NCI-H1092 (cell line): ENCODE data around the gene KCTD16.

Experiments used
- DNase-seq: peaks from one replicate; lab custom pipeline; 2025; lab: John Stamatoyannopoulos, UW

KCTD16 gene

GRCh38 chr5:144166696-144167095 is 4.0 kb upstream of the KCTD16 start:
- no peak for DNase-seq

- DNase-seq: no peak
Measured at GRCh38 chr5:144167998-144168397, 2.7 kb upstream of the KCTD16 start.

- DNase-seq: no peak
Measured at GRCh38 chr5:144169904-144170275, 783 bp upstream of the KCTD16 start.

GRCh38 chr5:144173766-144174165 is 3.1 kb downstream of the KCTD16 start:
- DNase-seq: no peak

- no peak for DNase-seq
Measured at GRCh38 chr5:144177548-144177947, 6.9 kb downstream of the KCTD16 start.

GRCh38 chr5:144179226-144179625 is 8.6 kb downstream of the KCTD16 start:
- DNase-seq: no peak

GRCh38 chr5:144183254-144183889 is 12.7 kb downstream of the KCTD16 start:
- DNase-seq: peak; percentile 11

GRCh38 chr5:144187699-144188294 is 17.1 kb downstream of the KCTD16 start:
- DNase-seq: peak; percentile 9

GRCh38 chr5:144189800-144190429 is 19.2 kb downstream of the KCTD16 start:
- no peak for DNase-seq

GRCh38 chr5:144191531-144191930 is 20.9 kb downstream of the KCTD16 start:
- DNase-seq: no peak

- DNase-seq: no peak
Measured at GRCh38 chr5:144191998-144192397, 21.3 kb downstream of the KCTD16 start.

- no peak for DNase-seq
Measured at GRCh38 chr5:144192661-144193060, 22.0 kb downstream of the KCTD16 start.

- DNase-seq: no peak
Measured at GRCh38 chr5:144194144-144194543, 23.5 kb downstream of the KCTD16 start.

- no peak for DNase-seq
Measured at GRCh38 chr5:144195448-144195847, 24.8 kb downstream of the KCTD16 start.

GRCh38 chr5:144196612-144197011 is 25.9 kb downstream of the KCTD16 start:
- DNase-seq: no peak

- no peak for DNase-seq
Measured at GRCh38 chr5:144198386-144198785, 27.7 kb downstream of the KCTD16 start.

GRCh38 chr5:144201588-144201987 is 30.9 kb downstream of the KCTD16 start:
- DNase-seq: no peak

GRCh38 chr5:144202072-144202471 is 31.4 kb downstream of the KCTD16 start:
- peak; percentile 62 for DNase-seq

GRCh38 chr5:144202726-144203125 is 32.1 kb downstream of the KCTD16 start:
- DNase-seq: no peak

- DNase-seq: peak; percentile 29
Measured at GRCh38 chr5:144203750-144204596, 33.3 kb downstream of the KCTD16 start.

GRCh38 chr5:144205141-144205551 is 34.5 kb downstream of the KCTD16 start:
- DNase-seq: no peak

- no peak for DNase-seq
Measured at GRCh38 chr5:144206141-144206540, 35.5 kb downstream of the KCTD16 start.
